ENCODE results near the gene ACSF2.

The ACSF2 gene

GRCh38 chr17:50457621-50458020 is 31.6 kb downstream of the ACSF2 start:
- Histone ChIP-seq H3K36me3 (ENCODE audit: control insufficient read depth, insufficient read depth, low read length) (peaks cover 5% of the 10 kb centered on the region; the same call in 1 of the 2 replicates), H3K9ac (ENCODE audit: low read length) (no peak overlapping the region), H3K4me1 (ENCODE audit: control insufficient read depth, insufficient read depth, low read length) (no peaks in the 10 kb centered on the region), H3K4me3 (ENCODE audit: low read depth, low read length) (no peak overlapping the region), H3K27me3 (ENCODE audit: control insufficient read depth, insufficient read depth, low read length) (no peaks in the 10 kb centered on the region), H3K9me3 (ENCODE audit: control insufficient read depth, insufficient read depth, low read depth, low read length) (no peaks in the 10 kb centered on the region), H3K27ac (ENCODE audit: low read depth, low read length) (no peak overlapping the region)

DNA sequence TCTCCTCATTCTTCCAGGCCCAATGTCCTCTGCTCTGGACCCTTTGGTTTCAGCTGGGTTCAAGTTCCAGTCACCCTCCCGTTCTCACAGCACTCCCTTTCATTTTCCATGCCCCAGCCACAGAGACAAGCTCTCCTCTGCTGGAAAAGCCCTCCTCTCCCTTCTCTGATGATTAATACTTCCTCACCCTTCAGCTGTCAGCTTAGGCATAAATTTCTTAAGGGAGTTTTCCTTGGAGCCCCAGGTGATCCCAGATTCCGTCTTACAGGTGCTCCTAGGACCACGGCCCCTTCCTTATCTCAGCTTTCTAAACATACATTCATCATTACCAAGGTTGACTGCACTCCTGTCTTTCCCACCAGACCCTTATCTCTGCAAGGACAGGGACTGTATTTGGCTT is 32.3 kb downstream of the ACSF2 start:
- Histone ChIP-seq H3K4me3 (ENCODE audit: low read depth, low read length) (no peak overlapping the region), H3K4me1 (ENCODE audit: control insufficient read depth, insufficient read depth, low read length) (no peaks in the 10 kb centered on the region), H3K9ac (ENCODE audit: low read length) (no peak overlapping the region), H3K9me3 (ENCODE audit: control insufficient read depth, insufficient read depth, low read depth, low read length) (no peaks in the 10 kb centered on the region), H3K27me3 (ENCODE audit: control insufficient read depth, insufficient read depth, low read length) (no peaks in the 10 kb centered on the region), H3K36me3 (ENCODE audit: control insufficient read depth, insufficient read depth, low read length) (peaks cover 10% of the 10 kb centered on the region), H3K27ac (ENCODE audit: low read depth, low read length) (no peak overlapping the region)

GRCh38 chr17:50458701-50459676 is 33.0 kb downstream of the ACSF2 start:
- H3K4me3 ChIP-seq (ENCODE audit: low read depth, low read length): no peak overlapping the region
- H3K36me3 ChIP-seq (ENCODE audit: control insufficient read depth, insufficient read depth, low read length): peaks cover 14% of the 10 kb centered on the region
- H3K27me3 ChIP-seq (ENCODE audit: control insufficient read depth, insufficient read depth, low read length): no peaks in the 10 kb centered on the region
- H3K9me3 ChIP-seq (ENCODE audit: control insufficient read depth, insufficient read depth, low read depth, low read length): no peaks in the 10 kb centered on the region
- H3K27ac ChIP-seq (ENCODE audit: low read depth, low read length): no peak overlapping the region
- no peak overlapping the region for H3K9ac ChIP-seq (ENCODE audit: low read length)
- H3K4me1 ChIP-seq (ENCODE audit: control insufficient read depth, insufficient read depth, low read length): no peaks in the 10 kb centered on the region

- Histone ChIP-seq H3K27ac (ENCODE audit: low read depth, low read length) (no peak overlapping the region), H3K4me1 (ENCODE audit: control insufficient read depth, insufficient read depth, low read length) (no peaks in the 10 kb centered on the region), H3K27me3 (ENCODE audit: control insufficient read depth, insufficient read depth, low read length) (no peaks in the 10 kb centered on the region), H3K9ac (ENCODE audit: low read length) (no peak overlapping the region), H3K36me3 (ENCODE audit: control insufficient read depth, insufficient read depth, low read length) (peaks cover 14% of the 10 kb centered on the region), H3K9me3 (ENCODE audit: control insufficient read depth, insufficient read depth, low read depth, low read length) (no peaks in the 10 kb centered on the region), H3K4me3 (ENCODE audit: low read depth, low read length) (no peak overlapping the region)
Observed at GRCh38 chr17:50459756-50460155, 33.7 kb downstream of the ACSF2 start.

GRCh38 chr17:50460831-50461526 is 35.0 kb downstream of the ACSF2 start:
- H3K27ac ChIP-seq (ENCODE audit: low read depth, low read length): no peak overlapping the region
- no peak overlapping the region for H3K4me3 ChIP-seq (ENCODE audit: low read depth, low read length)
- H3K27me3 ChIP-seq (ENCODE audit: control insufficient read depth, insufficient read depth, low read length): no peaks in the 10 kb centered on the region
- no peak overlapping the region for H3K9ac ChIP-seq (ENCODE audit: low read length)
- no peaks in the 10 kb centered on the region for H3K4me1 ChIP-seq (ENCODE audit: control insufficient read depth, insufficient read depth, low read length)
- peaks cover 14% of the 10 kb centered on the region for H3K36me3 ChIP-seq (ENCODE audit: control insufficient read depth, insufficient read depth, low read length)
- H3K9me3 ChIP-seq (ENCODE audit: control insufficient read depth, insufficient read depth, low read depth, low read length): no peaks in the 10 kb centered on the region

- peaks cover 14% of the 10 kb centered on the region for H3K36me3 ChIP-seq (ENCODE audit: control insufficient read depth, insufficient read depth, low read length)
- H3K9ac ChIP-seq (ENCODE audit: low read length): no peak overlapping the region
- H3K27me3 ChIP-seq (ENCODE audit: control insufficient read depth, insufficient read depth, low read length): no peaks in the 10 kb centered on the region
- no peak overlapping the region for H3K27ac ChIP-seq (ENCODE audit: low read depth, low read length)
- no peaks in the 10 kb centered on the region for H3K4me1 ChIP-seq (ENCODE audit: control insufficient read depth, insufficient read depth, low read length)
- H3K4me3 ChIP-seq (ENCODE audit: low read depth, low read length): no peak overlapping the region
- H3K9me3 ChIP-seq (ENCODE audit: control insufficient read depth, insufficient read depth, low read depth, low read length): no peaks in the 10 kb centered on the region
Observed at GRCh38 chr17:50461550-50462132, 35.6 kb downstream of the ACSF2 start.

DNA sequence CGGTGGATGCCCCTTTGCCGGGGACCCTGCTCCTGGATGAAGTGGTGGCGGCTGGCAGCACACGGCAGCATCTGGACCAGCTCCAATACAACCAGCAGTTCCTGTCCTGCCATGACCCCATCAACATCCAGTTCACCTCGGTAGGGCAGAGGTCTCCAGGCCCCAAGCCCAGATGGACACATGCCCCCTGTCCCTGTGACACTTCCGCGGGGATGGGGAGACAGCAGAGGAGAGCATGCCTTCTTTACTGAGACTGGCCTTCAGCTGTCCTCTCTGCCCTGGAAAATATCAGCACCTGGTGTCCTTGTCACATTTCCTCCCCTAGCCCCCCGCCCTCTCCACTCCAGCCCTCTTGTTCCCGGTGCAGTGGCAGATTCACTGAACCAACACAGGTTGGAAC is 36.4 kb downstream of the ACSF2 start:
- Histone ChIP-seq H3K27me3 (ENCODE audit: control insufficient read depth, insufficient read depth, low read length) (peaks cover under 1% of the 10 kb centered on the region; the same call in 1 of the 2 replicates), H3K36me3 (ENCODE audit: control insufficient read depth, insufficient read depth, low read length) (peaks cover 14% of the 10 kb centered on the region), H3K9ac (ENCODE audit: low read length) (no peak overlapping the region), H3K4me1 (ENCODE audit: control insufficient read depth, insufficient read depth, low read length) (peaks cover 3% of the 10 kb centered on the region; the same call in 1 of the 2 replicates), H3K27ac (ENCODE audit: low read depth, low read length) (no peak overlapping the region), H3K9me3 (ENCODE audit: control insufficient read depth, insufficient read depth, low read depth, low read length) (no peaks in the 10 kb centered on the region), H3K4me3 (ENCODE audit: low read depth, low read length) (no peak overlapping the region)

DNA sequence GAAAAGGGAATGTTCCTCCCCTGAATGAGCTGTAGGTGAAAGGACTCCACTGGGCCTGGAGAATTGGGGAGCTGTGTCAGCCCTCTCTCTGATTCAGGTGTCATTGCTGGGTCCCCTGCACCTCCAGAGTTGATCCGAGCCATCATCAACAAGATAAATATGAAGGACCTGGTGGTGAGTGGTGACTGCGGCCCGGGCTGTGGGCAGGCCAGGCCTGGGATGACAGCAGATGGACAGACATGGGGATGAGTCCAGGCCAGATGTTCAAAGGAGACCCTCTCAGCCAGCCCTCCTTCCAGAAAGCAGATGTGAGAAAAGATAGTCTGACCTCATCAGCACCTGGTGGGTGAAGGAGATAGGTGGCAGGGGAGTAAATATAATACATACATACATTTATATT is 38.1 kb downstream of the ACSF2 start:
- H3K4me1 ChIP-seq (ENCODE audit: control insufficient read depth, insufficient read depth, low read length): peaks cover 14% of the 10 kb centered on the region

DNA sequence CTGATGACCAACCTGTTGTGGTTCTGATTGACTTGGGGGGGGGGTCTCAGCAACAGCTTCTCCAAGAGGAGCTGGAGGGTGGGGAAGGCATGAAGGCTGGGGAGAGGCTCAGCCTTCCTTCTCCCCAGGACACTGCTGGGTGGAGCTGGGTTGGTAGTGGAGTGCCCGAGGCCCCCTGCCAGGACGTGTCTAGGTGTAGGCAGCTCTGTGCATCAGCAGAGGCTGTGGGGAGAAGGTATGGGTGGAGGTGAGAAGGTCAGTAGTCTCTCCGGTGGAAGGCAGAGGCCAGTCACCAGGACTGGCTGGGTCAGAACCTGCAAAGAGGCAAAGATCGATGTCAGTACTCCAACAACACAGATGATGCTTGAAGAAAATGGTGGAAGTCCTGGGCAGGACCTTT is 38.7 kb downstream of the ACSF2 start:
- H3K9me3 ChIP-seq (ENCODE audit: control insufficient read depth, insufficient read depth, low read depth, low read length): no peaks in the 10 kb centered on the region
- H3K27ac ChIP-seq (ENCODE audit: low read depth, low read length): no peak overlapping the region
- no peak overlapping the region for H3K9ac ChIP-seq (ENCODE audit: low read length)
- peaks cover 14% of the 10 kb centered on the region for H3K36me3 ChIP-seq (ENCODE audit: control insufficient read depth, insufficient read depth, low read length)
- peaks cover 14% of the 10 kb centered on the region for H3K4me1 ChIP-seq (ENCODE audit: control insufficient read depth, insufficient read depth, low read length)
- H3K27me3 ChIP-seq (ENCODE audit: control insufficient read depth, insufficient read depth, low read length): peaks cover 20% of the 10 kb centered on the region
- no peak overlapping the region for H3K4me3 ChIP-seq (ENCODE audit: low read depth, low read length)

More for the DNA sequence above, 38.1 kb downstream of the ACSF2 start:
- Histone ChIP-seq H3K4me3 (ENCODE audit: low read depth, low read length) (no peak overlapping the region), H3K9me3 (ENCODE audit: control insufficient read depth, insufficient read depth, low read depth, low read length) (no peaks in the 10 kb centered on the region), H3K27me3 (ENCODE audit: control insufficient read depth, insufficient read depth, low read length) (peaks cover 17% of the 10 kb centered on the region), H3K27ac (ENCODE audit: low read depth, low read length) (no peak overlapping the region), H3K36me3 (ENCODE audit: control insufficient read depth, insufficient read depth, low read length) (peaks cover 14% of the 10 kb centered on the region), H3K9ac (ENCODE audit: low read length) (no peak overlapping the region)

- Histone ChIP-seq H3K9ac (ENCODE audit: low read length) (no peak overlapping the region), H3K27ac (ENCODE audit: low read depth, low read length) (no peak overlapping the region), H3K4me3 (ENCODE audit: low read depth, low read length) (no peak overlapping the region), H3K36me3 (ENCODE audit: control insufficient read depth, insufficient read depth, low read length) (peaks cover 14% of the 10 kb centered on the region), H3K27me3 (ENCODE audit: control insufficient read depth, insufficient read depth, low read length) (peaks cover 24% of the 10 kb centered on the region), H3K4me1 (ENCODE audit: control insufficient read depth, insufficient read depth, low read length) (peaks cover 14% of the 10 kb centered on the region), H3K9me3 (ENCODE audit: control insufficient read depth, insufficient read depth, low read depth, low read length) (no peaks in the 10 kb centered on the region)
Observed at GRCh38 chr17:50465171-50465570, 39.2 kb downstream of the ACSF2 start.

DNA sequence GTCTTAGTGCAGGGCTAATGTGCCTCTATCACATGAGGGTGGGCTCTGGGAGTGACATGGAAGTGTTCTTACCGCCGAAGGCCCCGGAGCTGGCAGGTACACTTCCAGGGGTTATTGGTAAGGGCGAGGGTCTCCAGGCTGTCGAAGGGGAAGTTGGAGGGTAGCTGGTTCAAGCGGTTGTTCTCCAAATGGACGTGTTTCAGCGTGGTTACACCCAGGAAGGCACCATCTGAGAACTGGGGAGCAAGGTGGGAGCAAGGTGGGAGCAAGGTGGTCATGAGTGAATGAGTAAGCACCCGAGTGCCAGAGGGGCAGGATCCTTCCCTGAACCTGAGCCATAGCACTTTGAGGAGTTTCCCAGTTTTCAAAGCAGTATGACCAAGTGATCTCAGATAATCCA is 39.6 kb downstream of the ACSF2 start:
- Histone ChIP-seq H3K9me3 (ENCODE audit: control insufficient read depth, insufficient read depth, low read depth, low read length) (no peaks in the 10 kb centered on the region), H3K27ac (ENCODE audit: low read depth, low read length) (no peak overlapping the region), H3K27me3 (ENCODE audit: control insufficient read depth, insufficient read depth, low read length) (peaks cover 24% of the 10 kb centered on the region), H3K4me1 (ENCODE audit: control insufficient read depth, insufficient read depth, low read length) (peaks cover 14% of the 10 kb centered on the region), H3K4me3 (ENCODE audit: low read depth, low read length) (no peak overlapping the region), H3K36me3 (ENCODE audit: control insufficient read depth, insufficient read depth, low read length) (peaks cover 14% of the 10 kb centered on the region), H3K9ac (ENCODE audit: low read length) (no peak overlapping the region)
